ENCODE measurements around the gene SLC25A45. TPM values are rescaled to one million over a fixed set of nuclear protein-coding genes. Genes with fewer than 3 reads are reported as not detected.

The SLC25A45 gene
- total and polyA plus RNA-seq, 2 donors (not counting 1 experiment from before 2014, with no cell fraction given): 16.4 to 80.6 TPM

- no peaks in the 10 kb centered on the region for H3K9me3 ChIP-seq (ENCODE audit: control extremely low read depth in 1 of 3, control insufficient read depth in 2 of 3, insufficient read depth in 1 of 3, low read length in 2 of 3)
- peak overlapping the region; percentile 93 for H3K4me3 Mint-ChIP-seq
- H2AFZ ChIP-seq (ENCODE audit: insufficient read depth, low read depth, low read length, poor library complexity, severe bottlenecking): no peak overlapping the region
- H3K27me3 Mint-ChIP-seq: no peaks in the 10 kb centered on the region
- H3K4me2 ChIP-seq (replicated peaks; ENCODE audit: low read depth, low read length, poor library complexity, severe bottlenecking): peak overlapping the region; percentile 97
- no peak overlapping the region for H3K9ac ChIP-seq (ENCODE audit: low read length)
- no peak for DNase-seq
- POLR2A ChIA-PET: interaction anchor here (0.5 to 3.2 kb wide), 4 partner anchors 25 to 117 kb away, joined by 3 to 17 read pairs (median 10); no protein-coding TSS in a partner anchor
- H3K4me3 ChIP-seq (ENCODE audit: control extremely low read depth in 1 of 5, extremely low read depth in 1 of 5, insufficient read depth in 1 of 5, low read depth in 2 of 5, low read length in 4 of 5): no peak overlapping the region
- peaks cover 0 to 49% of the 10 kb centered on the region in 2 experiments for H3K36me3 ChIP-seq (replicated peaks in 1 of 2; ENCODE audit: control extremely low read depth in 1 of 2, control insufficient read depth in 1 of 2, extremely low read depth in 1 of 2, insufficient read depth in 2 of 2, low read length in 1 of 2)
- no peak overlapping the region for H3K27ac Mint-ChIP-seq
- H3K4me1 Mint-ChIP-seq: peaks cover 58% of the 10 kb centered on the region
- intact Hi-C loops (cut with micrococcal nuclease): no loop called here
- no peaks in the 10 kb centered on the region for H3K27me3 ChIP-seq (replicated peaks in 1 of 4; ENCODE audit: control extremely low read depth in 1 of 4, control insufficient read depth in 3 of 4, insufficient read depth in 4 of 4, low read length in 3 of 4)
- H3K4me1 ChIP-seq (ENCODE audit: control insufficient read depth in 2 of 2, insufficient read depth in 2 of 2, low read length in 2 of 2): peaks cover 45 to 70% of the 10 kb centered on the region in 2 donors
- no peaks in the 10 kb centered on the region for H3K9me3 Mint-ChIP-seq (ENCODE audit: insufficient read depth)
- WGBS (ENCODE audit: insufficient coverage): 96% methylated on average over 20 of the region's 20 CpGs
- H4K20me1 ChIP-seq (ENCODE audit: control insufficient read depth, insufficient read depth, low read length, poor library complexity, severe bottlenecking): peaks cover 55% of the 10 kb centered on the region
- peaks cover 83% of the 10 kb centered on the region for H3K79me2 ChIP-seq (ENCODE audit: control insufficient read depth, insufficient read depth, low read length)
- ATAC-seq (ENCODE audit: low read depth): no peak
- no peak for TF ChIP-seq CTCF (IDR thresholded peaks at IDR 0.05)
- TF ChIP-seq EZH2 (IDR thresholded peaks at IDR 0.05; ENCODE audit: borderline replicate concordance, insufficient read depth, low read depth, low read length, poor library complexity, severe bottlenecking): no peak
- CTCF ChIA-PET: interaction anchor here (12.5 kb wide), 1 partner anchor 115 kb away, joined by 252 read pairs; the partner anchor contains the start of gene MALAT1
- no peak overlapping the region for H3K27ac ChIP-seq (ENCODE audit: low read length in 2 of 2)
Measured at GRCh38 chr11:65389294-65389980, 7.0 kb upstream of the SLC25A45 start.

- ATAC-seq (ENCODE audit: low read depth): no peak
- peak overlapping the region; percentile 93 for H3K4me3 Mint-ChIP-seq
- peaks cover 83% of the 10 kb centered on the region for H3K79me2 ChIP-seq (ENCODE audit: control insufficient read depth, insufficient read depth, low read length)
- intact Hi-C loops (cut with micrococcal nuclease): no loop called here
- H3K4me3 ChIP-seq (ENCODE audit: control extremely low read depth in 1 of 5, extremely low read depth in 1 of 5, insufficient read depth in 1 of 5, low read depth in 2 of 5, low read length in 4 of 5): no peak overlapping the region
- peak overlapping the region; percentile 15 for H3K27ac Mint-ChIP-seq
- H3K27me3 ChIP-seq (replicated peaks in 1 of 4; ENCODE audit: control extremely low read depth in 1 of 4, control insufficient read depth in 3 of 4, insufficient read depth in 4 of 4, low read length in 3 of 4): no peaks in the 10 kb centered on the region
- peak overlapping the region; percentile 97 for H3K4me2 ChIP-seq (replicated peaks; ENCODE audit: low read depth, low read length, poor library complexity, severe bottlenecking)
- H3K36me3 ChIP-seq (replicated peaks in 1 of 2; ENCODE audit: control extremely low read depth in 1 of 2, control insufficient read depth in 1 of 2, extremely low read depth in 1 of 2, insufficient read depth in 2 of 2, low read length in 1 of 2): peaks cover 0 to 42% of the 10 kb centered on the region in 2 experiments
- no peaks in the 10 kb centered on the region for H3K9me3 ChIP-seq (ENCODE audit: control extremely low read depth in 1 of 3, control insufficient read depth in 2 of 3, insufficient read depth in 1 of 3, low read length in 2 of 3)
- H3K27me3 Mint-ChIP-seq: no peaks in the 10 kb centered on the region
- no peak overlapping the region for H2AFZ ChIP-seq (ENCODE audit: insufficient read depth, low read depth, low read length, poor library complexity, severe bottlenecking)
- 97% methylated on average over 4 of the region's 4 CpGs for WGBS (ENCODE audit: insufficient coverage)
- H4K20me1 ChIP-seq (ENCODE audit: control insufficient read depth, insufficient read depth, low read length, poor library complexity, severe bottlenecking): peaks cover 55% of the 10 kb centered on the region
- CTCF ChIA-PET: interaction anchor here (0.6 to 12.5 kb wide), 8 partner anchors 10 to 199 kb away, joined by 3 to 252 read pairs (median 4); partner anchors contain the start of genes MALAT1 and NEAT1
- DNase-seq: no peak
- no peaks in the 10 kb centered on the region for H3K9me3 Mint-ChIP-seq (ENCODE audit: insufficient read depth)
- no peak overlapping the region for H3K9ac ChIP-seq (ENCODE audit: low read length)
- peak overlapping the region in 1 of 2 donors; percentile 19 for H3K27ac ChIP-seq (ENCODE audit: low read length in 2 of 2)
- TF ChIP-seq EZH2 (IDR thresholded peaks at IDR 0.05; ENCODE audit: borderline replicate concordance, insufficient read depth, low read depth, low read length, poor library complexity, severe bottlenecking) (no peak), CTCF (IDR thresholded peaks at IDR 0.05) (no peak)
- peaks cover 45 to 73% of the 10 kb centered on the region in 2 donors for H3K4me1 ChIP-seq (ENCODE audit: control insufficient read depth in 2 of 2, insufficient read depth in 2 of 2, low read length in 2 of 2)
- POLR2A ChIA-PET: interaction anchor here (0.6 to 3.2 kb wide), 6 partner anchors 14 to 664 kb away, joined by 3 to 32 read pairs (median 4); partner anchors contain the start of gene SCYL1
- H3K4me1 Mint-ChIP-seq: peaks cover 65% of the 10 kb centered on the region
Measured at GRCh38 chr11:65388731-65389130, 6.3 kb upstream of the SLC25A45 start.

Data from B cell (primary cell).